Activated T-helper 1 cell treated with Interleukin-2 at 50 U/mL for 16 hours (primary cell): ENCODE measurements around the gene HRH1.
"Not testable (repeated sequence)": the region's sequence is repeated elsewhere in the genome, so short reads cannot be mapped to it uniquely, and the experiment has no call there.

Source experiments
- DNase-seq: peaks from one replicate; pipeline ENCODE4 v3.0.0-alpha.2; 2020; ENCODE audit warnings: low read depth

HRH1 gene

GRCh38 chr3:11172096-11172690 is 17.9 kb downstream of the HRH1 start:
- no peak for DNase-seq

GRCh38 chr3:11173828-11174465 is 19.7 kb downstream of the HRH1 start:
- no peak for DNase-seq

GRCh38 chr3:11178421-11178820 is 24.1 kb downstream of the HRH1 start:
- DNase-seq: no peak

GRCh38 chr3:11184328-11184969 is 30.2 kb downstream of the HRH1 start:
- DNase-seq: not testable (repeated sequence)

- DNase-seq: no peak
These were observed 30.9 kb downstream of the HRH1 start for GRCh38 chr3:11185144-11185543.

GRCh38 chr3:11185564-11186317 is 31.4 kb downstream of the HRH1 start:
- DNase-seq: no peak

GRCh38 chr3:11186318-11186692 is 32.0 kb downstream of the HRH1 start:
- no peak for DNase-seq

GRCh38 chr3:11186771-11187191 is 32.5 kb downstream of the HRH1 start:
- DNase-seq: no peak

GRCh38 chr3:11187681-11188080 is 33.4 kb downstream of the HRH1 start:
- DNase-seq: no peak

- no peak for DNase-seq
These were observed 33.9 kb downstream of the HRH1 start for GRCh38 chr3:11188231-11188630.

GRCh38 chr3:11195201-11195600 is 40.9 kb downstream of the HRH1 start:
- no peak for DNase-seq

- no peak for DNase-seq
These were observed 41.5 kb downstream of the HRH1 start for GRCh38 chr3:11195721-11196332.

GRCh38 chr3:11197484-11197883 is 43.2 kb downstream of the HRH1 start:
- DNase-seq: no peak

GRCh38 chr3:11198070-11198469 is 43.8 kb downstream of the HRH1 start:
- DNase-seq: no peak

- DNase-seq: no peak
These were observed 44.2 kb downstream of the HRH1 start for GRCh38 chr3:11198495-11198894.

GRCh38 chr3:11199902-11200845 is 45.9 kb downstream of the HRH1 start:
- no peak for DNase-seq

GRCh38 chr3:11201251-11202019 is 47.1 kb downstream of the HRH1 start:
- DNase-seq: no peak

GRCh38 chr3:11203961-11204360 is 49.7 kb downstream of the HRH1 start:
- DNase-seq: no peak

- DNase-seq: no peak
These were observed 50.5 kb downstream of the HRH1 start for GRCh38 chr3:11204697-11205348.

GRCh38 chr3:11205881-11206280 is 51.6 kb downstream of the HRH1 start:
- not testable (repeated sequence) for DNase-seq
